ENCODE measurements around the gene FOXP1.

GRCh38 chr3:71476950-71477349, 106.6 kb downstream of the FOXP1 start:
- peak; percentile 13; the same call in 1 of the 2 replicates for TF ChIP-seq CTCF (IDR thresholded peaks at IDR 0.05; ENCODE audit: low read depth, low read length)
- TF ChIP-seq EZH2phosphoT487 (IDR thresholded peaks at IDR 0.05; ENCODE audit: low read depth): no peak

Measured in OCI-LY3 (cell line).